A549 (cell line): ENCODE data around the gene MAML2. TPM values are rescaled to one million over a fixed set of nuclear protein-coding genes. Genes with fewer than 3 reads are reported as not detected.
A peak's percentile ranks its signal among the peaks of the same experiment; 100 is the strongest.

ENCODE experiments used
- ATAC-seq, 2 experiments: fragments of 200-7000 bp in 1 of 2; fragments of >200 bp in 1 of 2; cut with Nextera tagmentation in 1 of 2; cut with Tn5 transposase in 1 of 2; 3 replicates each; pipeline versions ENCODE4 v1.8.0 to v1.9.1; 2018 to 2020; ENCODE audit warnings: mild to moderate bottlenecking in 1 of 2, moderate library complexity in 1 of 2
- CTCF ChIA-PET: fragments of 300-600 bp; sonication (Branson Sonifier 250); formaldehyde crosslinking; extraction: SDS; loops from one replicate; lab custom pipeline; 2021; ENCODE audit warnings: antibody characterized with exemption, inconsistent platforms; lab: Yijun Ruan, JAX
- POLR2A ChIA-PET: fragments of 350-600 bp; formaldehyde crosslinking; extraction: SDS; loops from one replicate; lab custom pipeline; 2021; ENCODE audit warnings: antibody characterized with exemption, inconsistent platforms; lab: Yijun Ruan, JAX
- DNase-seq, 2 experiments: peaks; one replicate each; pipeline versions ENCODE4 v3.0.0 to v3.0.0-alpha.2; 2011 to 2016; ENCODE audit warnings: low read depth in 1 of 2, low spot score in 1 of 2
- FAIRE-seq: peaks from 2 replicates; lab custom pipeline; 2011; peaks lifted over from hg19 to GRCh38; lab: Jason Lieb, UNC
- H3K27ac ChIP-seq, 2 experiments: fragments of >200 bp; sonication (Bioruptor Twin); formaldehyde crosslinking; 3 replicates each; pipeline ENCODE4 v1.5.1; 2016 to 2017
- H3K4me1 ChIP-seq: fragments of >200 bp; sonication (Bioruptor Twin); formaldehyde crosslinking; 3 replicates; pipeline ENCODE4 v1.6.1; 2016
- H3K4me2 ChIP-seq: fragments of >200 bp; sonication (Bioruptor Twin); formaldehyde crosslinking; 3 replicates; pipeline ENCODE4 v1.6.1; 2016
- H3K4me3 ChIP-seq: fragments of >200 bp; sonication (Bioruptor Twin); formaldehyde crosslinking; 3 replicates; pipeline ENCODE4 v1.5.1; 2016
- H3K9me3 ChIP-seq: fragments of >200 bp; sonication (Bioruptor Twin); formaldehyde crosslinking; 3 replicates; pipeline ENCODE4 v1.6.1; 2016
- CBX2 ChIP-seq: fragments of 200-600 bp; sonication (generic); IDR thresholded peaks from 2 replicates; pipeline ENCODE4 v1.6.1; 2016; ENCODE audit warnings: low read depth, mild to moderate bottlenecking, borderline replicate concordance
- EHF ChIP-seq: fragments of 250-450 bp; sonication (Bioruptor Pico); IDR thresholded peaks from 2 replicates; pipeline ENCODE4 v1.5.0; 2020; ENCODE audit warnings: mild to moderate bottlenecking
- ESRRA ChIP-seq: fragments of 150-350 bp; IDR thresholded peaks from 2 replicates; pipeline ENCODE4 v1.6.1; 2014; ENCODE audit warnings: mild to moderate bottlenecking, low read length, borderline replicate concordance
- FOSB ChIP-seq: fragments of 250-450 bp; sonication (Bioruptor Pico); IDR thresholded peaks from 2 replicates; pipeline ENCODE4 v1.5.0; 2020; ENCODE audit warnings: mild to moderate bottlenecking, moderate library complexity
- FOSL2 ChIP-seq, 2 experiments: fragments of 450-650 bp in 1 of 2; fragments of >200 bp in 1 of 2; sonication (Bioruptor Twin) in 1 of 2; formaldehyde crosslinking; IDR thresholded peaks; 2 replicates each; pipeline versions ENCODE4 v1.5.0 to v1.6.1; 2016 to 2020; ENCODE audit warnings: mild to moderate bottlenecking in 1 of 2, moderate library complexity in 1 of 2
- HOXB5 ChIP-seq: fragments of 250-450 bp; sonication (Bioruptor Pico); IDR thresholded peaks from 2 replicates; pipeline ENCODE4 v1.5.0; 2020; ENCODE audit warnings: mild to moderate bottlenecking, moderate library complexity
- JUNB ChIP-seq: fragments of >200 bp; sonication (Bioruptor Twin); formaldehyde crosslinking; IDR thresholded peaks from 2 replicates; pipeline ENCODE4 v1.6.1; 2016
- KDM1A ChIP-seq: fragments of 200-600 bp; sonication (generic); IDR thresholded peaks from 2 replicates; pipeline ENCODE4 v1.6.1; 2016; ENCODE audit warnings: low read depth, mild to moderate bottlenecking
- KDM5A ChIP-seq: fragments of 200-600 bp; sonication (generic); IDR thresholded peaks from 2 replicates; pipeline ENCODE4 v1.6.1; 2016; ENCODE audit warnings: antibody characterized with exemption, mild to moderate bottlenecking
- MAZ ChIP-seq: fragments of 150-350 bp; IDR thresholded peaks from 2 replicates; pipeline ENCODE4 v1.6.1; 2014; ENCODE audit warnings: antibody characterized with exemption, low read depth, low read length, borderline replicate concordance
- NFE2L2 ChIP-seq: fragments of 150-350 bp; conservative IDR thresholded peaks from 2 replicates; pipeline ENCODE4 v1.6.1; 2014; ENCODE audit warnings: low read length
- NPAS2 ChIP-seq: fragments of 250-450 bp; sonication (Bioruptor Pico); IDR thresholded peaks from 2 replicates; pipeline ENCODE4 v1.8.0; 2022; ENCODE audit warnings: mild to moderate bottlenecking, moderate library complexity, borderline replicate concordance
- RARB ChIP-seq: fragments of 250-450 bp; sonication (Bioruptor Pico); IDR thresholded peaks from 2 replicates; pipeline ENCODE4 v1.8.0; 2021; ENCODE audit warnings: mild to moderate bottlenecking, moderate library complexity
- TFCP2L1 ChIP-seq: fragments of 250-450 bp; sonication (Bioruptor Pico); IDR thresholded peaks from 2 replicates; pipeline ENCODE4 v1.5.0; 2021; ENCODE audit warnings: mild to moderate bottlenecking
- ZNF302 ChIP-seq: fragments of 250-450 bp; sonication (Bioruptor Pico); IDR thresholded peaks from 2 replicates; pipeline ENCODE4 v1.9.0; 2021; ENCODE audit warnings: inconsistent platforms, mild to moderate bottlenecking, moderate library complexity
- WGBS: methylation state at CpG from one replicate; pipeline ENCODE4 v1.1.6; 2017; ENCODE audit errors: missing lambda C conversion rate; 5-methylcytosine and 5-hydroxymethylcytosine counted together
- polyA plus RNA-seq, 4 experiments: library from polyadenylated mRNA; depleted of rRNA in 3 of 4; stranded (reverse); fragments of >200 nt; fragmentation: RNase III in 1 of 4; extraction: RNeasy Plus Mini Kit Qiagen cat#74134 plus additional on column Dnase treatment in 1 of 4; gene quantifications; 2 replicates in 3 of 4; 3 replicates in 1 of 4; pipeline ENCODE4 v1.2.3, GENCODE V29; 2011 to 2017
- TF ChIP-seq, protein P1 (sequence below): fragments of >200 bp; sonication (Bioruptor Twin); formaldehyde crosslinking; IDR thresholded peaks from 3 replicates; pipeline ENCODE4 v1.6.1; 2016
- TF ChIP-seq, protein P2 (sequence below): fragments of 250-450 bp; sonication (Bioruptor Pico); IDR thresholded peaks from 2 replicates; pipeline ENCODE4 v1.5.0; 2020; ENCODE audit warnings: low read depth, mild to moderate bottlenecking, moderate library complexity
- TF ChIP-seq, protein P3 (sequence below): fragments of 200-600 bp; sonication (generic); IDR thresholded peaks from 2 replicates; pipeline ENCODE4 v1.6.1; 2016; ENCODE audit warnings: antibody characterized with exemption, mild to moderate bottlenecking, moderate library complexity
- TF ChIP-seq, protein P4 (sequence below): fragments of >200 bp; sonication (Bioruptor Twin); formaldehyde crosslinking; IDR thresholded peaks from 2 replicates; pipeline ENCODE4 v1.6.1; 2016

MAML2 gene
- polyA plus RNA-seq, 2 of the 4 experiments (the other 2 are of a cell fraction): 1.5 to 2.5 TPM

DNA sequence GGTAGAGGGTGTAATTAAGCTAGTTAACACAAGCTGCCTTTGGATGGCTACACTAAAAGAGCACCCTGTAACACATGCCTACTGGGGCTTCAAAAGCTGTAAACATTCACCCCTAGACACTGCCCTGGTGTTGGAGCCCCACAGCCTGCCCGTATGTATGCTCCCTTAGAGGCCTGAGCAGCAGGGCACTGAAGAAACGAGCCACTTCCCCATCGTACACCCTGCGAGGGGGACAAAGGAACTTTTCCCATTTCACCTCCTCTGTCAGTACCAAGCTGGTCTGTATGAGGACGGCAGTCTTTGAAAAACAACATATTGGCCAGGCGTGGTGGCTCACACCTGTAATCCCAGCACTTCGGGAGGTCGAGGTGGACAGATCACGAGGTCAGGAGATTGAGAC lies 77.0 kb downstream of the MAML2 start (continued):
- TF ChIP-seq, protein P1, sequence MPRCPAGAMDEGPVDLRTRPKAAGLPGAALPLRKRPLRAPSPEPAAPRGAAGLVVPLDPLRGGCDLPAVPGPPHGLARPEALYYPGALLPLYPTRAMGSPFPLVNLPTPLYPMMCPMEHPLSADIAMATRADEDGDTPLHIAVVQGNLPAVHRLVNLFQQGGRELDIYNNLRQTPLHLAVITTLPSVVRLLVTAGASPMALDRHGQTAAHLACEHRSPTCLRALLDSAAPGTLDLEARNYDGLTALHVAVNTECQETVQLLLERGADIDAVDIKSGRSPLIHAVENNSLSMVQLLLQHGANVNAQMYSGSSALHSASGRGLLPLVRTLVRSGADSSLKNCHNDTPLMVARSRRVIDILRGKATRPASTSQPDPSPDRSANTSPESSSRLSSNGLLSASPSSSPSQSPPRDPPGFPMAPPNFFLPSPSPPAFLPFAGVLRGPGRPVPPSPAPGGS: no peak
- TF ChIP-seq, protein P2, sequence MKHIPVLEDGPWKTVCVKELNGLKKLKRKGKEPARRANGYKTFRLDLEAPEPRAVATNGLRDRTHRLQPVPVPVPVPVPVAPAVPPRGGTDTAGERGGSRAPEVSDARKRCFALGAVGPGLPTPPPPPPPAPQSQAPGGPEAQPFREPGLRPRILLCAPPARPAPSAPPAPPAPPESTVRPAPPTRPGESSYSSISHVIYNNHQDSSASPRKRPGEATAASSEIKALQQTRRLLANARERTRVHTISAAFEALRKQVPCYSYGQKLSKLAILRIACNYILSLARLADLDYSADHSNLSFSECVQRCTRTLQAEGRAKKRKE (CRISPR knock-in tag): no peak
- TF ChIP-seq MAZ (no peak), JUNB (no peak), CBX2 (no peak), ESRRA (no peak), NPAS2 (CRISPR knock-in tag) (no peak), FOSB (CRISPR knock-in tag) (no peak)
- TF ChIP-seq, all 56 proteins: peak for 0

DNA sequence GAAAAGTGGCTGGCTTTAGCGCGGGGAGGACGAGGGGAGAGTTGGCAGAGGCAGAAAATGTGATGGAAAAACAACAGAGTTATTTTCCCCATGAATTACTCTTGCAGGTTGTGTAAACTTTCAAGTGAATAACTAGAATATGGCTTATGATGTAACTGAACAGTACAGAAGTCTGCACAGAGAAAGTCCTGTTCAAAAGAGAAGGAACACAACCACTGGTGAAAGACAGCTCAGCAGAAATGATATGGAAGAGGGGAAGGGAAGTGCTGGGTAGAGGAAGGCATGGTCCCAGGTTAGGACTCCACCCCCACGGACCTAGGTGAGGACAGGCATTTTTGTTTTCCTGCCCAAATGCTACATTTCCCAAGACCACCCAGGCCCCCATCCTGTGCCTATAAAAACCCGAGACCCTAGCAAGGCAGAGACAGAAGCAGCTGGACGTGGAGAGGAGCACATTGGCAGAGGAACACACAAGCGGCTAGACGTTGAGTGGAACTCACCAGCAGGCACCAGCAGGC lies 77.7 kb downstream of the MAML2 start:
- no peak for ATAC-seq
- WGBS: 85% methylated on average over 8 of the region's 8 CpGs
- ChIA-PET POLR2A (no interaction called here), CTCF (interaction anchor here (0.8 to 1.6 kb wide), 2 partner anchors 75 to 78 kb away, joined by 3 to 6 read pairs; partner anchors contain the start of gene MAML2)
- H3K4me3 ChIP-seq: no peak overlapping the region
- peaks cover 21% of the 10 kb centered on the region for H3K4me1 ChIP-seq
- TF ChIP-seq RARB (no peak), FOSB (CRISPR knock-in tag) (no peak), KDM5A (no peak)
- TF ChIP-seq, protein P3, sequence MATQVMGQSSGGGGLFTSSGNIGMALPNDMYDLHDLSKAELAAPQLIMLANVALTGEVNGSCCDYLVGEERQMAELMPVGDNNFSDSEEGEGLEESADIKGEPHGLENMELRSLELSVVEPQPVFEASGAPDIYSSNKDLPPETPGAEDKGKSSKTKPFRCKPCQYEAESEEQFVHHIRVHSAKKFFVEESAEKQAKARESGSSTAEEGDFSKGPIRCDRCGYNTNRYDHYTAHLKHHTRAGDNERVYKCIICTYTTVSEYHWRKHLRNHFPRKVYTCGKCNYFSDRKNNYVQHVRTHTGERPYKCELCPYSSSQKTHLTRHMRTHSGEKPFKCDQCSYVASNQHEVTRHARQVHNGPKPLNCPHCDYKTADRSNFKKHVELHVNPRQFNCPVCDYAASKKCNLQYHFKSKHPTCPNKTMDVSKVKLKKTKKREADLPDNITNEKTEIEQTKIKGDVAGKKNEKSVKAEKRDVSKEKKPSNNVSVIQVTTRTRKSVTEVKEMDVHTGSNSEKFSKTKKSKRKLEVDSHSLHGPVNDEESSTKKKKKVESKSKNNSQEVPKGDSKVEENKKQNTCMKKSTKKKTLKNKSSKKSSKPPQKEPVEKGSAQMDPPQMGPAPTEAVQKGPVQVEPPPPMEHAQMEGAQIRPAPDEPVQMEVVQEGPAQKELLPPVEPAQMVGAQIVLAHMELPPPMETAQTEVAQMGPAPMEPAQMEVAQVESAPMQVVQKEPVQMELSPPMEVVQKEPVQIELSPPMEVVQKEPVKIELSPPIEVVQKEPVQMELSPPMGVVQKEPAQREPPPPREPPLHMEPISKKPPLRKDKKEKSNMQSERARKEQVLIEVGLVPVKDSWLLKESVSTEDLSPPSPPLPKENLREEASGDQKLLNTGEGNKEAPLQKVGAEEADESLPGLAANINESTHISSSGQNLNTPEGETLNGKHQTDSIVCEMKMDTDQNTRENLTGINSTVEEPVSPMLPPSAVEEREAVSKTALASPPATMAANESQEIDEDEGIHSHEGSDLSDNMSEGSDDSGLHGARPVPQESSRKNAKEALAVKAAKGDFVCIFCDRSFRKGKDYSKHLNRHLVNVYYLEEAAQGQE: no peak
- TF ChIP-seq, protein P4, sequence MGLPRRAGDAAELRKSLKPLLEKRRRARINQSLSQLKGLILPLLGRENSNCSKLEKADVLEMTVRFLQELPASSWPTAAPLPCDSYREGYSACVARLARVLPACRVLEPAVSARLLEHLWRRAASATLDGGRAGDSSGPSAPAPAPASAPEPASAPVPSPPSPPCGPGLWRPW: no peak
- peak overlapping the region in 1 of 2 experiments; percentile 39; a peak in 1 of 6 replicates for H3K27ac ChIP-seq
- H3K4me2 ChIP-seq: no peak overlapping the region
- no peak for DNase-seq
- H3K9me3 ChIP-seq: no peaks in the 10 kb centered on the region
- FAIRE-seq: no peak

DNA sequence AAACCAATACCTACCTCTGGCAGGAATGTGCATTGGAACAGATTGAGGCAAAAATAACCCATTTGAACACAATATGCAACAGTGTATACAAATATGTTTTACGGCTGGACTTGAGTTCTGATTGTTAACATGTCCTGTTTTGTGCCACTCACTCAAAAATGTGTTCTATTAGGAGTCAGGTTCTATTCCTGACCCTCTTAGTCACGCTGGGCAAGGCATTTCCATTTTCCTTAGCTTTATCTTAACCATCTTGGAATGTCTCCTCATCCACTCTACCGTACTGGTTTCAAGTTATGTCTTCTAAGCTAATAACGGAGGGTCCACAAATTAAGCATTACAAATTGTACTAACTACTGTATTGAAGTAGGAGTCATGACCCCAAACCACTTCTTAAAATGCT lies 78.6 kb downstream of the MAML2 start:
- WGBS: 68% methylated on average over 4 of the region's 4 CpGs
- Histone ChIP-seq H3K4me1 (peaks cover 30% of the 10 kb centered on the region), H3K9me3 (no peaks in the 10 kb centered on the region), H3K4me3 (no peak overlapping the region), H3K4me2 (no peak overlapping the region), H3K27ac (peak overlapping the region in 1 of 2 experiments; percentile 79; a peak in 4 of 6 replicates)
- no peak for FAIRE-seq
- DNase-seq: no peak
- ATAC-seq: no peak
- ChIA-PET CTCF (no interaction called here), POLR2A (no interaction called here)
- TF ChIP-seq, protein P3: no peak
- no peak for TF ChIP-seq EHF (CRISPR knock-in tag)
- TF ChIP-seq ZNF302: no peak
- TF ChIP-seq NFE2L2: no peak
- no peak for TF ChIP-seq TFCP2L1 (CRISPR knock-in tag)
- TF ChIP-seq FOSL2 (IDR thresholded peaks at IDR 0.05): no peak
- no peak for TF ChIP-seq FOSL2 (CRISPR knock-in tag; IDR thresholded peaks at IDR 0.05)
- TF ChIP-seq NPAS2 (CRISPR knock-in tag): no peak
- TF ChIP-seq KDM1A: no peak
- no peak for TF ChIP-seq JUNB
- TF ChIP-seq, protein P2 (CRISPR knock-in tag): no peak
- TF ChIP-seq, protein P4: no peak
- no peak for TF ChIP-seq HOXB5 (CRISPR knock-in tag)
- TF ChIP-seq, protein P1: no peak
